Hematopoietic multipotent progenitor cell treated with erythropoietin and hydrocortisone succinate and interleukin-3 and kit ligand, for 15 days (in vitro differentiated cells): ENCODE measurements around the gene RTL10.
"Not testable (repeated sequence)": the region's sequence is repeated elsewhere in the genome, so short reads cannot be mapped to it uniquely, and the experiment has no call there.

Experiments
- DNase-seq: peaks from one replicate; pipeline ENCODE4 v3.0.0-alpha.2; 2015; ENCODE audit warnings: low spot score

Gene RTL10

GRCh38 chr22:19888131-19888746 lies 33.6 kb upstream of the RTL10 start:
- no peak for DNase-seq

GRCh38 chr22:19887256-19887985 lies 32.7 kb upstream of the RTL10 start:
- DNase-seq: no peak

GRCh38 chr22:19886605-19887255 lies 32.1 kb upstream of the RTL10 start:
- DNase-seq: no peak

GRCh38 chr22:19885841-19886592 lies 31.3 kb upstream of the RTL10 start:
- no peak for DNase-seq

GRCh38 chr22:19884954-19885751 lies 30.5 kb upstream of the RTL10 start:
- no peak for DNase-seq

- no peak for DNase-seq
Measured at GRCh38 chr22:19884161-19884953, 29.7 kb upstream of the RTL10 start.

- DNase-seq: not testable (repeated sequence)
Measured at GRCh38 chr22:19883446-19883845, 28.8 kb upstream of the RTL10 start.

- DNase-seq: no peak
Measured at GRCh38 chr22:19882446-19883381, 28.0 kb upstream of the RTL10 start.

- DNase-seq: no peak
Measured at GRCh38 chr22:19880786-19881569, 26.3 kb upstream of the RTL10 start.

- DNase-seq: no peak
Measured at GRCh38 chr22:19879992-19880785, 25.5 kb upstream of the RTL10 start.

GRCh38 chr22:19879643-19879991 lies 24.9 kb upstream of the RTL10 start:
- DNase-seq: no peak

GRCh38 chr22:19879246-19879570 lies 24.5 kb upstream of the RTL10 start:
- DNase-seq: no peak

GRCh38 chr22:19878461-19879245 lies 24.0 kb upstream of the RTL10 start:
- no peak for DNase-seq

- DNase-seq: no peak
Measured at GRCh38 chr22:19877626-19878339, 23.1 kb upstream of the RTL10 start.

GRCh38 chr22:19876941-19877625 lies 22.4 kb upstream of the RTL10 start:
- DNase-seq: no peak

GRCh38 chr22:19876314-19876940 lies 21.8 kb upstream of the RTL10 start:
- DNase-seq: no peak
